PFSK-1 (cell line): Measurements from ENCODE around the gene GP2.

ENCODE experiments used
- FOXP2 ChIP-seq: optimal IDR thresholded peaks from 2 replicates; pipeline ENCODE3; 2011; ENCODE audit warnings: borderline replicate concordance, control low read depth, inconsistent platforms; ENCODE audit not compliant: insufficient read depth; ENCODE audit errors: extremely low read length, extremely low read depth
- POLR2AphosphoS5 ChIP-seq: IDR thresholded peaks from 2 replicates; pipeline ENCODE4 v1.6.1; 2012; ENCODE audit warnings: low read depth, mild to moderate bottlenecking, control low read depth, low read length, moderate library complexity
- REST ChIP-seq, 2 experiments: IDR thresholded peaks; 2 replicates each; pipeline versions ENCODE4 v1.6.1 to v1.8.0; 2011 to 2012; ENCODE audit warnings: low read depth in 2 of 2, low read length in 2 of 2, control low read depth in 1 of 2, inconsistent platforms in 1 of 2, mild to moderate bottlenecking in 1 of 2, moderate library complexity in 1 of 2; ENCODE audit not compliant: insufficient read depth in 1 of 2
- SIN3A ChIP-seq: IDR thresholded peaks from 2 replicates; pipeline ENCODE4 v1.6.1; 2012; ENCODE audit warnings: mild to moderate bottlenecking, low read length, moderate library complexity, borderline replicate concordance; ENCODE audit not compliant: insufficient read depth
- TAF1 ChIP-seq: IDR thresholded peaks from 2 replicates; pipeline ENCODE4 v1.6.1; 2012; ENCODE audit warnings: low read length, control low read depth, borderline replicate concordance; ENCODE audit not compliant: insufficient read depth

The GP2 gene

GRCh38 chr16:20322696-20323095 is 4.6 kb downstream of the GP2 start:
- TF ChIP-seq POLR2AphosphoS5 (no peak), TAF1 (no peak), SIN3A (no peak), REST (IDR thresholded peaks at IDR 0.05; ENCODE audit: insufficient read depth in 1 of 2, low read depth in 2 of 2, low read length in 2 of 2) (no peak), FOXP2 (no peak)

DNA sequence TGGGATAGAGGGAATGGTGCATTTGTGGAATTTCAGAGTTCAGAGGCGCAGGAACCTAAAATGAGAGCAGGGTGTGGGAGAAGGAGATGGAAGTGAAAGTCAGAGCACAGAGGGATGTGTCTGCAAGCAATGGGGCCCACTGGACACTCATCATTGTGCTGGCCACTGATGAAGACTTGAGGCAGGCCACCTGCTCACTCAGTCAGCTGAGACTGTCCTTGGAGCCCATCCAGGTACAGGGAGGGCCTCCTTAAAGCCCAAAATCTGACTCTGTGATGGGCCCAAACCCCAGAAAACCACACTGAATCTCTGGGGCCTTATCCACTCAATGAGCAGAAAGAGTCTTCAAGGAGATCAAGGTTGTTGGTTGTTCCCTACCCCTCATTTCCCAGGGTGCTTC is 5.6 kb downstream of the GP2 start:
- TF ChIP-seq SIN3A (no peak), FOXP2 (no peak), POLR2AphosphoS5 (no peak)

GRCh38 chr16:20320592-20320991 is 6.7 kb downstream of the GP2 start:
- TF ChIP-seq REST (IDR thresholded peaks at IDR 0.05; ENCODE audit: insufficient read depth in 1 of 2, low read depth in 2 of 2, low read length in 2 of 2) (no peak), TAF1 (no peak), POLR2AphosphoS5 (no peak), SIN3A (no peak), FOXP2 (no peak)

DNA sequence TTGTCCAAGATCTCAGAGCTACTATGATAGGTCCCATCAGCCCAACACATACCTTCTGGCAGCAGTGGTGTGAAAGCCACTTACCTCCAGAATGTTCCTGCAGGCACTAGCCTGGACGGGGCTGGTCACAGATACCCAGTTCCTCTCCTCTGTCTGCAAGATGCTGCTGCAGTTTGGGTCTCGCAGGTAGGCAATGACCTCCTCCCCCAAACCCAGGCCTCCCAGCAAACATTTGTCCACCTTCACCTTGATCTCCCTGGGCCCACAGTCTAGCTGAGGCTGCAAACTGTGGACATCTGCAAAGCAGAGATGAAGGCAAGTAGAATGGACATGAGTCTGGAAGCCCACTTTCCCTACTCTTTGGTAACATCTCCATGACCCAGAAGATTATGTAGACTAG is 7.1 kb downstream of the GP2 start:
- no peak for TF ChIP-seq REST (IDR thresholded peaks at IDR 0.05; ENCODE audit: insufficient read depth in 1 of 2, low read depth in 2 of 2, low read length in 2 of 2)
- no peak for TF ChIP-seq POLR2AphosphoS5
- no peak for TF ChIP-seq SIN3A
- TF ChIP-seq TAF1: no peak
- no peak for TF ChIP-seq FOXP2

- TF ChIP-seq POLR2AphosphoS5 (no peak), FOXP2 (no peak), REST (IDR thresholded peaks at IDR 0.05; ENCODE audit: insufficient read depth in 1 of 2, low read depth in 2 of 2, low read length in 2 of 2) (no peak), SIN3A (no peak), TAF1 (no peak)
These were observed 7.9 kb downstream of the GP2 start for GRCh38 chr16:20319406-20319805.
